HG03521 (cell line): ENCODE data around the gene MUC12.
"Not testable (repeated sequence)": the region's sequence is repeated elsewhere in the genome, so short reads cannot be mapped to it uniquely, and the experiment has no call there.

Source experiments
- ATAC-seq: cut with Tn5 transposase; IDR thresholded peaks from one replicate; pipeline ENCODE4 v1.9.1; 2021; ENCODE audit warnings: mild to moderate bottlenecking, moderate library complexity; ENCODE audit not compliant: unreplicated experiment

MUC12 gene

DNA sequence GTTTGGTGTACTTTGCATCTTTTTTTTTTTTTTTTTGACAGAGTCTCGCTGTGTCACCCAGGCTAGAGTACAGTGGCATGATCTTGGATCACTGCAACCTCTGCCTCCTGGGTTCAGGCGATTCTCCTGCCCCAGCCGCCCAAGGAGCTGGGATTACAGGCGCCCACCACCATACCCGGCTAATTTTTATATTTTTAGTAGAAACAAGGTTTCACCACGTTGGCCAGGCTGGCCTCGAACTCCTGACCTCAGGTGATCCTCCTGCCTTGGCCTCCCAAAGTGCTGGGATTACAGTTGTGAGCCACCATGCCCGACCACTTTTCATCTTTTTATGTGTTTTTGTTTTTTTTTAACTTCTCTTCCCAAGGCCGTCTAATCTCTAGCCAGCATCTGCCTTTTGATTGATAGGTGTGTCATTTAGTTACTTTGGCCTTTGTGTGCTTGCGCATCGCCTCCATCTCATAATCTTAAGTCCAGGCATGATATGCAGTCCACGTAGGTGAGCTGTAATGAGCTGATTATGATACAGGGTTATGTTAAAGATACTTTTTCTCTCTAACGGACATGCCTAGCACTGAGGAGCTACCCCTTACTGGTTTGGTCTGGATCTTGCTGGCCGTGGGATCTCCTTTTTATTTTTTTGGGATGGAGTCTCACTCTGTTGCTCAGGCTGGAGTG, 15.0 kb downstream of the MUC12 start:
- ATAC-seq: not testable (repeated sequence)

GRCh38 chr7:100985033-100985797, 15.8 kb downstream of the MUC12 start:
- ATAC-seq: not testable (repeated sequence)

DNA sequence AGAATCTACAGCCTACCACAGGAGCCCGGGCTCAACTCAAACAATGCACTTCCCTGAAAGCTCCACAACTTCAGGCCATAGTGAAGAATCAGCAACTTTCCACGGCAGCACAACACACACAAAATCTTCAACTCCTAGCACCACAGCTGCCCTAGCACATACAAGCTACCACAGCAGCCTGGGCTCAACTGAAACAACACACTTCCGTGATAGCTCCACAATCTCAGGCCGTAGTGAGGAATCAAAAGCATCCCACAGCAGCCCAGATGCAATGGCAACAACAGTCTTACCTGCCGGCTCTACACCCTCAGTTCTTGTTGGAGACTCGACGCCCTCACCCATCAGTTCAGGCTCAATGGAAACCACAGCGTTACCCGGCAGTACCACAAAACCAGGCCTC, 22.3 kb downstream of the MUC12 start:
- no peak for ATAC-seq

DNA sequence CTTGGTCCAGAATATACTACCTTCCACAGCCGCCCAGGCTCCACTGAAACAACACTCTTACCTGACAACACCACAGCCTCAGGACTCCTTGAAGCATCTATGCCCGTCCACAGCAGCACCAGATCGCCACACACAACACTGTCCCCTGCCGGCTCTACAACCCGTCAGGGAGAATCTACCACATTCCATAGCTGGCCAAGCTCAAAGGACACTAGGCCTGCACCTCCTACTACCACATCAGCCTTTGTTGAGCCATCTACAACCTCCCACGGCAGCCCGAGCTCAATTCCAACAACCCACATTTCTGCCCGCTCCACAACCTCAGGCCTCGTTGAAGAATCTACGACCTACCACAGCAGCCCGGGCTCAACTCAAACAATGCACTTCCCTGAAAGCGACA, 22.9 kb downstream of the MUC12 start:
- not testable (repeated sequence) for ATAC-seq

DNA sequence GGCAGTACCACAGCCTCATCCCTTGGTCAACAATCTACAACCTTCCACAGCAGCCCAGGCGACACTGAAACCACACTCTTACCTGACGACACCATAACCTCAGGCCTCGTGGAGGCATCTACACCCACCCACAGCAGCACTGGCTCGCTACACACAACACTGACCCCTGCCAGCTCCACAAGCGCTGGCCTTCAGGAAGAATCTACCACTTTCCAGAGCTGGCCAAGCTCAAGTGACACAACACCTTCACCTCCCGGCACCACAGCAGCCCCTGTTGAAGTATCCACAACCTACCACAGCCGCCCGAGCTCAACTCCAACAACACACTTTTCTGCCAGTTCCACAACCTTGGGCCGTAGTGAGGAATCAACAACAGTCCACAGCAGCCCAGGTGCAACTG, 25.3 kb downstream of the MUC12 start:
- ATAC-seq: not testable (repeated sequence)

DNA sequence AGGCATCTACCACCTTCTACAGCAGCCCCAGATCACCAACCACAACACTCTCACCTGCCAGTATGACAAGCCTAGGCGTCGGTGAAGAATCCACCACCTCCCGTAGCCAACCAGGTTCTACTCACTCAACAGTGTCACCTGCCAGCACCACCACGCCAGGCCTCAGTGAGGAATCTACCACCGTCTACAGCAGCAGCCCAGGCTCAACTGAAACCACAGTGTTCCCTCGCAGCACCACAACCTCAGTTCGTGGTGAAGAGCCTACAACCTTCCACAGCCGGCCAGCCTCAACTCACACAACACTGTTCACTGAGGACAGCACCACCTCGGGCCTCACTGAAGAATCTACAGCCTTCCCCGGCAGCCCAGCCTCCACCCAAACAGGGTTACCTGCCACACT, 29.2 kb downstream of the MUC12 start:
- ATAC-seq: not testable (repeated sequence)

- ATAC-seq: not testable (repeated sequence)
Observed at GRCh38 chr7:100999334-100999733, 30.0 kb downstream of the MUC12 start.

GRCh38 chr7:101000025-101000424, 30.7 kb downstream of the MUC12 start:
- ATAC-seq: not testable (repeated sequence)

GRCh38 chr7:101002333-101002732, 33.0 kb downstream of the MUC12 start:
- ATAC-seq: not testable (repeated sequence)

DNA sequence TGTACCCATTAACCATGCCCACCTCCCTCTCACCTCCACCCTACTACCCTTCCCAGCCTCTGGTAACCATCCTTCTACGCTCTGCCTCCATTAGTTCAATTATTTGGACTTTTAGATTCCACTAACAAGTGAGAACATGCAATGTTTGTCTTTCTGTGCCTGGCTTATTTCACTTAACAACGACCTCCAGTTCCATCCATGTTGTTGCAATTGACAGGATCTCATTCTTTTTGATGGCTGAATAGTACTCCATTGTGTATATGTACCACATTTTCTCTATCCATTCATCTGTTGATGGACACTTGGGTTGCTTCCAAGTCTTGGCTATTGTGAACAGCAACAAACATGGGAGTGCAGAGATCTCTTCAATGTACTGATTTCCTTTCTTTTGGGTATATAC, 38.0 kb downstream of the MUC12 start:
- not testable (repeated sequence) for ATAC-seq

DNA sequence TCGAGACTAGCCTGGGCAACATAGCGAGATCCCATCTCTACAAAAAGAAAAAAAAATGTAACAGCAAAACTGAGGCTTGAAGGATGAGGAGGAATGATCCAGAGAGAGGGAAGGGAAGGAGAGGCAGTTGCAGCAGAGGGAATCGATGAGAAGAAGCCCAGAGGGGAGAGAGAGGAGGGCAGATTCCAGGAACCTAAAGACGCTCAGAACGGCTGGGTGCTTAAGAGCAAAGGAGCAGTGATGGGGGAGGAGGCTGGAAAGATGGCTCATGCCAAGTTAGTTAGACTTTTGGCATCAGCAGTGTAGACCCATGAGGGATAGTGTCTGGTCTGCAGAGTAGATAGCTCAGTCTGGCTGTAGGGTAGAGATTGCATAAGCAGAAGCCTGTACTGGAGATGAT, 40.3 kb downstream of the MUC12 start:
- no peak for ATAC-seq

- ATAC-seq: no peak
Observed at GRCh38 chr7:101012931-101013330, 43.6 kb downstream of the MUC12 start.

DNA sequence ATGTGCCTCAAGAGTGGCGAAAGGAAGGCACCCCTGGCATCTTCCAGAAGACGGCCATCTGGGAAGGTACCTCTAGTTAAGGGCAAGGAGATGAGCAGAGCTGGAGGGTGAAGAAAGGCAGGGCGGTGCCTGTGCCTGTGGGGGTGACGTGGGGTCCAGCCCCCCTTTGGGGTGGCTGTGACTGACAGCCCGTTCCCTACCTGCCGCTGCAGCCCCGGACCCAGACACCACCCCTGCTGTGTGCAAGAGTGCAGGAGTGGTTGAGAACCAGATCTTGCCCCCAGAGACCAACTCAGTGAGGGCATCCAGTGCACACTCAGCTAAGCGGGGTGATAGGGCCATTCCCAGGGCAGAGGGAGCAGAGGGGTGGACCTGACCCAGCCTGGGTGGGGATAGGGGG, 46.3 kb downstream of the MUC12 start:
- no peak for ATAC-seq

GRCh38 chr7:101017064-101017777, 47.9 kb downstream of the MUC12 start:
- peak; percentile 65 for ATAC-seq

GRCh38 chr7:101018271-101019167, 49.2 kb downstream of the MUC12 start:
- ATAC-seq: no peak

DNA sequence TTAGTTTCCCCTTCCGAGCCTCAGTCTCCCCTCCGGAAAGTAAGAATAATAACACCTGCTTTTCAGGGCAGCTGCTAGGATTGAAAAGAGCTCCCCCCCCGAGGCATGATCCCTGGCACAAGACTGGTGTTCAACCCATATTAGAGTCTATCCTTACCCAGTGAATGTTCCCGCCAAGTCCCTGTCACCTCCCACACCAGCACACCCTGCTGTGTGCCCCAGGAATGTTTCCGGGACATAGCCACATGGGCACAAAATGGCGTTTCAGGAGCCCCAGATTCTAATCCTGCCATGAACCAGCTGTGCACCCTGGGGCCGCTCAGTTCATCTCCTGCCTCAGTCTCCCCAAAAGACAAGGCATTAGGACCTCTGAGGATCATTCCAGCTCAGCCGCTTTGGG, 51.1 kb downstream of the MUC12 start:
- ATAC-seq: no peak

DNA sequence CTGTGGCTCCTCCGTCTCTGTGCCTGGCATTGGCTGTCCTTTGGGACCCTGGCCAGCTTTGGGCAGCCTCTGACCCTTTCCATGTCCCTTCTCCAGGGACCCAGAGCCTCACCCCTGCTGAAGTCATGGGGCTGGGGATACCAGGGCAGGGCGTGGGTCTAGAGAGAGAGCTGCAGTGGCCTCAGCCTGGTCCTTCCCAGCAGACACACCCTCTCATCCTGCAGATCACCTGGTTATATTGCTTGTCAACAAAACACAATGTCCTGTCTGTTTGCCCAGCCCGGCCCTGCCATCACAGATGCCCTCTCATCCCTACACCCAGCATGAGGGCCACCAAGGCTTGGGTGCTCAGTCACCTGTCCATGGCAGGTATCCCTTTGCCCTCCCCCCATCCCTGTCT, 52.3 kb downstream of the MUC12 start:
- ATAC-seq: no peak

GRCh38 chr7:101023839-101024238, 54.5 kb downstream of the MUC12 start:
- ATAC-seq: no peak

- ATAC-seq: no peak
Observed at GRCh38 chr7:101031082-101031481, 61.7 kb downstream of the MUC12 start.

DNA sequence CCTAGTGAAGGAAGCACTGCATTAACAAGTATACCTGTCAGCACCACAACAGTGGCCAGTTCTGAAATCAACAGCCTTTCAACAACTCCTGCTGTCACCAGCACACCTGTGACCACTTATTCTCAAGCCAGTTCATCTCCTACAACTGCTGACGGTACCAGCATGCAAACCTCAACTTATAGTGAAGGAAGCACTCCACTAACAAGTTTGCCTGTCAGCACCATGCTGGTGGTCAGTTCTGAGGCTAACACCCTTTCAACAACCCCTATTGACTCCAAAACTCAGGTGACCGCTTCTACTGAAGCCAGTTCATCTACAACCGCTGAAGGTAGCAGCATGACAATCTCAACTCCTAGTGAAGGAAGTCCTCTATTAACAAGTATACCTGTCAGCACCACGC, 66.6 kb downstream of the MUC12 start:
- ATAC-seq: no peak

GRCh38 chr7:101041283-101041682, 71.9 kb downstream of the MUC12 start:
- ATAC-seq: not testable (repeated sequence)
